Endothelial cell of umbilical vein (primary cell): Measurements from ENCODE around the gene MTCH2.

Experiments used
- CTCF ChIP-seq, 2 donors: IDR thresholded peaks; 1 replicate in 1 of 2; 2 replicates in 1 of 2; pipeline ENCODE4 v1.5.1; 2011; ENCODE audit warnings: low read length in 2 of 2, mild to moderate bottlenecking in 2 of 2, moderate library complexity in 2 of 2, control low read depth in 1 of 2, inconsistent platforms in 1 of 2, low read depth in 1 of 2; ENCODE audit not compliant: insufficient read depth in 1 of 2; ENCODE audit errors: extremely low read depth in 1 of 2
- EZH2 ChIP-seq: IDR thresholded peaks from 2 replicates; pipeline ENCODE4 v1.6.1; 2012; ENCODE audit warnings: borderline replicate concordance, low read depth, mild to moderate bottlenecking, moderate library complexity, low read length, inconsistent platforms; ENCODE audit not compliant: severe bottlenecking
- GATA2 ChIP-seq: IDR thresholded peaks from 2 replicates; pipeline ENCODE4 v1.7.0; 2011; ENCODE audit warnings: low read depth, mild to moderate bottlenecking, moderate library complexity, mixed read lengths, low read length; ENCODE audit not compliant: insufficient read length, insufficient read depth
- MAX ChIP-seq: IDR thresholded peaks from 2 replicates; pipeline ENCODE4 v1.6.1; 2011; ENCODE audit not compliant: insufficient read depth, insufficient read length
- POLR2A ChIP-seq: IDR thresholded peaks from 2 replicates; pipeline ENCODE4 v1.6.1; 2012; ENCODE audit warnings: low read depth, mild to moderate bottlenecking, control low read depth, low read length
- POLR2AphosphoS5 ChIP-seq: IDR thresholded peaks from 2 replicates; pipeline ENCODE4 v1.6.1; 2012; ENCODE audit warnings: low read depth, mild to moderate bottlenecking, control low read depth, low read length, moderate library complexity; ENCODE audit not compliant: insufficient read depth

- TF ChIP-seq CTCF (IDR thresholded peaks at IDR 0.05; ENCODE audit: extremely low read depth in 1 of 2, insufficient read depth in 1 of 2, low read depth in 1 of 2, low read length in 2 of 2) (no peak), GATA2 (no peak), POLR2A (no peak), MAX (no peak), POLR2AphosphoS5 (no peak), EZH2 (no peak)
These were observed 69.0 kb downstream of the MTCH2 start for GRCh38 chr11:47573321-47573720.
